SH-SY5Y (cell line): Measurements from ENCODE around the gene SOX13.

Experiments used
- GATA2 ChIP-seq: IDR thresholded peaks from 2 replicates; pipeline ENCODE4 v1.6.1; 2011; ENCODE audit warnings: mild to moderate bottlenecking, low read depth, low read length
- GATA3 ChIP-seq: IDR thresholded peaks from 2 replicates; pipeline ENCODE4 v1.6.1; 2011; ENCODE audit warnings: low read depth, mild to moderate bottlenecking, low read length, moderate library complexity

DNA sequence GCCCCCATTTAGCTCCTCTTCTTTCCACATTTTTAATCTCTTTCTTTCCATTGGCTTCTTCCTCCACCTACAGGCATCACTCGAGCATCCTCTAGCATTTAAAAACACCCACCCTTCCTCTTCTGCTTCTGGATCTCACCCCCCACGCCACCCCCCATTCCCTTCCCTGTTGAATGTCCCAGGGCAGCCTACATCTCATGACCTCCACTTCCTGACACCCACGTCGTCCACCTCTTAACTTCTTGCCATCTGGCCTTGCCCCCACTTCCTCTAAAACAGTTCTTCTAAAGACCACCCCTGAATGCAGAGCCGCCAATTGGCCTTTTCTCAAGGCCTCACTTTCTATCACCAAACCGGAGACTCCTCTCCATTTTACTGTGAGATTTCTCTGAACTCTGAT, 85.0 kb downstream of the SOX13 start:
- TF ChIP-seq GATA2 (no peak), GATA3 (no peak)
